WTC11 (cell line): ENCODE results near the gene DBR1.

Source experiments
- ATF3 ChIP-seq: sonication (generic); formaldehyde crosslinking; conservative IDR thresholded peaks from 2 replicates; pipeline ENCODE4 v1.8.1; 2022; ENCODE audit warnings: mild to moderate bottlenecking, missing genetic modification reagents
- ESRRA ChIP-seq: sonication (generic); formaldehyde crosslinking; IDR thresholded peaks from 2 replicates; pipeline ENCODE4 v1.8.1; 2022; ENCODE audit warnings: mild to moderate bottlenecking, missing genetic modification reagents, borderline replicate concordance
- FOXP1 ChIP-seq: sonication (generic); formaldehyde crosslinking; IDR thresholded peaks from 2 replicates; pipeline ENCODE4 v1.8.0; 2022; ENCODE audit warnings: missing genetic modification reagents, mild to moderate bottlenecking, moderate library complexity, borderline replicate concordance
- GTF2I ChIP-seq: fragments of 250-450 bp; sonication (Bioruptor Pico); conservative IDR thresholded peaks from 2 replicates; pipeline ENCODE4 v1.4.0; 2021; ENCODE audit warnings: mild to moderate bottlenecking
- HMGXB4 ChIP-seq: sonication (generic); formaldehyde crosslinking; IDR thresholded peaks from 2 replicates; pipeline ENCODE4 v1.8.1; 2023; ENCODE audit warnings: mild to moderate bottlenecking, moderate library complexity, missing genetic modification reagents
- IRF2 ChIP-seq: sonication (generic); formaldehyde crosslinking; IDR thresholded peaks from 2 replicates; pipeline ENCODE4 v1.8.0; 2022; ENCODE audit warnings: low read depth, missing genetic modification reagents, borderline replicate concordance
- MYBL2 ChIP-seq: sonication (generic); formaldehyde crosslinking; IDR thresholded peaks from 2 replicates; pipeline ENCODE4 v1.8.1; 2023; ENCODE audit warnings: mild to moderate bottlenecking, moderate library complexity, missing genetic modification reagents
- ZNF317 ChIP-seq: sonication (generic); formaldehyde crosslinking; IDR thresholded peaks from 2 replicates; pipeline ENCODE4 v1.8.1; 2023; ENCODE audit warnings: low read depth, mild to moderate bottlenecking, moderate library complexity, missing genetic modification reagents, borderline replicate concordance
- TF ChIP-seq, protein P1 (sequence below): fragments of 250-450 bp; sonication (Bioruptor Pico); IDR thresholded peaks from 2 replicates; pipeline ENCODE4 v2.1.2; 2022; ENCODE audit warnings: mild to moderate bottlenecking, moderate library complexity
- TF ChIP-seq, protein P2 (sequence below): fragments of 200-600 bp; IDR thresholded peaks from 2 replicates; pipeline ENCODE4 v1.8.0; 2022; ENCODE audit warnings: antibody characterized with exemption
- TF ChIP-seq, protein P3 (sequence below): sonication (generic); formaldehyde crosslinking; IDR thresholded peaks from 2 replicates; pipeline ENCODE4 v1.8.1; 2023; ENCODE audit warnings: mild to moderate bottlenecking, missing genetic modification reagents, moderate library complexity
- TF ChIP-seq, protein P4 (sequence below): sonication (generic); formaldehyde crosslinking; IDR thresholded peaks from 2 replicates; pipeline ENCODE4 v1.8.0; 2022; ENCODE audit warnings: mild to moderate bottlenecking, missing genetic modification reagents

DNA sequence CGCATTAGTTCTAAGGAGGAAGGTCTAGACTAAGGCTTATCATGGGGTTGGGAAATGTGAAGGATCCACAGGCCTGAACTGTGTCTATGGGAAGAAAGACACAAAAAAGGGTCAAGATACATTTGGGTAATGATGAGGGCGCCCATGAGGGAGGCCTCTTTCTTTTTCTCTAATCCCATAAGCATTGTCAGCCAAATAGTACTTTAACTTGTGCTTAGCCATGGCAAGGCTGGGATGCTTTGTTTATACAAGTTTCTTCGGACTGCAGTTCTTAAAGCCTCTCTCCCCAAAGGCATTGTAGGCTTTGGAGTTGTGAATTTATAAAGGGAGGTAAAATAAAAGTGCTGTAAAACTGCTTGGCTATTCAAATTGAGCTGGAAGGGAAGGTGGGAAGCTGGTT lies 35.8 kb upstream of the DBR1 start:
- TF ChIP-seq, protein P1, sequence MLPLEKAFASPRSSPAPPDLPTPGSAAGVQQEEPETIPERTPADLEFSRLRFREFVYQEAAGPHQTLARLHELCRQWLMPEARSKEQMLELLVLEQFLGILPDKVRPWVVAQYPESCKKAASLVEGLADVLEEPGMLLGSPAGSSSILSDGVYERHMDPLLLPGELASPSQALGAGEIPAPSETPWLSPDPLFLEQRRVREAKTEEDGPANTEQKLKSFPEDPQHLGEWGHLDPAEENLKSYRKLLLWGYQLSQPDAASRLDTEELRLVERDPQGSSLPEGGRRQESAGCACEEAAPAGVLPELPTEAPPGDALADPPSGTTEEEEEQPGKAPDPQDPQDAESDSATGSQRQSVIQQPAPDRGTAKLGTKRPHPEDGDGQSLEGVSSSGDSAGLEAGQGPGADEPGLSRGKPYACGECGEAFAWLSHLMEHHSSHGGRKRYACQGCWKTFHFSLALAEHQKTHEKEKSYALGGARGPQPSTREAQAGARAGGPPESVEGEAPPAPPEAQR = no peak
- TF ChIP-seq, protein P2, sequence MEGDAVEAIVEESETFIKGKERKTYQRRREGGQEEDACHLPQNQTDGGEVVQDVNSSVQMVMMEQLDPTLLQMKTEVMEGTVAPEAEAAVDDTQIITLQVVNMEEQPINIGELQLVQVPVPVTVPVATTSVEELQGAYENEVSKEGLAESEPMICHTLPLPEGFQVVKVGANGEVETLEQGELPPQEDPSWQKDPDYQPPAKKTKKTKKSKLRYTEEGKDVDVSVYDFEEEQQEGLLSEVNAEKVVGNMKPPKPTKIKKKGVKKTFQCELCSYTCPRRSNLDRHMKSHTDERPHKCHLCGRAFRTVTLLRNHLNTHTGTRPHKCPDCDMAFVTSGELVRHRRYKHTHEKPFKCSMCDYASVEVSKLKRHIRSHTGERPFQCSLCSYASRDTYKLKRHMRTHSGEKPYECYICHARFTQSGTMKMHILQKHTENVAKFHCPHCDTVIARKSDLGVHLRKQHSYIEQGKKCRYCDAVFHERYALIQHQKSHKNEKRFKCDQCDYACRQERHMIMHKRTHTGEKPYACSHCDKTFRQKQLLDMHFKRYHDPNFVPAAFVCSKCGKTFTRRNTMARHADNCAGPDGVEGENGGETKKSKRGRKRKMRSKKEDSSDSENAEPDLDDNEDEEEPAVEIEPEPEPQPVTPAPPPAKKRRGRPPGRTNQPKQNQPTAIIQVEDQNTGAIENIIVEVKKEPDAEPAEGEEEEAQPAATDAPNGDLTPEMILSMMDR = no peak
- TF ChIP-seq ESRRA (CRISPR knock-in tag) = no peak
- no peak for TF ChIP-seq FOXP1 (CRISPR knock-in tag)
- TF ChIP-seq MYBL2 = no peak
- no peak for TF ChIP-seq GTF2I
- TF ChIP-seq ZNF317 (CRISPR knock-in tag) = no peak
- no peak for TF ChIP-seq IRF2 (CRISPR knock-in tag)
- no peak for TF ChIP-seq HMGXB4 (CRISPR knock-in tag)
- TF ChIP-seq, protein P3, sequence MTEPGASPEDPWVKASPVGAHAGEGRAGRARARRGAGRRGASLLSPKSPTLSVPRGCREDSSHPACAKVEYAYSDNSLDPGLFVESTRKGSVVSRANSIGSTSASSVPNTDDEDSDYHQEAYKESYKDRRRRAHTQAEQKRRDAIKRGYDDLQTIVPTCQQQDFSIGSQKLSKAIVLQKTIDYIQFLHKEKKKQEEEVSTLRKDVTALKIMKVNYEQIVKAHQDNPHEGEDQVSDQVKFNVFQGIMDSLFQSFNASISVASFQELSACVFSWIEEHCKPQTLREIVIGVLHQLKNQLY (CRISPR knock-in tag) = no peak
- TF ChIP-seq ATF3 (CRISPR knock-in tag) = no peak
- TF ChIP-seq, protein P4, sequence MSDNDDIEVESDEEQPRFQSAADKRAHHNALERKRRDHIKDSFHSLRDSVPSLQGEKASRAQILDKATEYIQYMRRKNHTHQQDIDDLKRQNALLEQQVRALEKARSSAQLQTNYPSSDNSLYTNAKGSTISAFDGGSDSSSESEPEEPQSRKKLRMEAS = no peak
